ENCODE measurements around the gene ZGPAT.

Gene ZGPAT

DNA sequence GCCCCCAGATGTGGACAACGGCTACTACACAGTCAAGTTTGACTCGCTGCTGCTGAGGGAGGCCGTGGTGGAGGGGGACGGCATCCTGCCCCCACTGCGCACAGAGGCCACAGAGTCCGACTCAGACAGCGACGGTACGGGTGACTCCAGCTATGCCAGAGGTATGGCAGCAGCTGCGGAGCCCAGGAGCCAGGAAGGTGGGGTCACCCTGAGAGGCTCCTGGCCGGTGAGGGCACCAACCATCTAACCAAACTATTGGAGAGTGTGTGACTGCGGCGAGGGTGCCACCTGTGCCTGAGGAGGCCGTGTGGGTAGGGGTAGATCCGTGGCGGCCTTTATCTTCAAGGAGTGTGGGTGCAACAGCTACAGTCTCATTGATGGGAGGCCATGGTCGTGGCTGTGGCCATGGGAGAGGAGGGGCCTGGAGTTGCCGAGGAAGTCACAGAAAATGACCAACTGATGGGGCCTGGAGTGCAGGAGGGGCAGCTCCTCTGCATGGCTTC lies 25.8 kb downstream of the ZGPAT start:
- no peak overlapping the region for H3K27ac ChIP-seq (ENCODE audit: low read depth, low read length)
- H3K4me3 ChIP-seq (ENCODE audit: low read depth in 1 of 2, low read length in 2 of 2) = no peak overlapping the region
- no peaks in the 10 kb centered on the region for H3K9me3 ChIP-seq (ENCODE audit: low read length)
- peaks cover 27% of the 10 kb centered on the region for H3K36me3 ChIP-seq (ENCODE audit: insufficient read depth, low read length)
- H3K9ac ChIP-seq (ENCODE audit: low read length) = no peak overlapping the region
- no peaks in the 10 kb centered on the region for H3K27me3 ChIP-seq (ENCODE audit: control insufficient read depth in 1 of 2, insufficient read depth in 2 of 2, low read length in 2 of 2)
- peaks cover 6% of the 10 kb centered on the region for H3K4me1 ChIP-seq (ENCODE audit: insufficient read depth, low read length)

DNA sequence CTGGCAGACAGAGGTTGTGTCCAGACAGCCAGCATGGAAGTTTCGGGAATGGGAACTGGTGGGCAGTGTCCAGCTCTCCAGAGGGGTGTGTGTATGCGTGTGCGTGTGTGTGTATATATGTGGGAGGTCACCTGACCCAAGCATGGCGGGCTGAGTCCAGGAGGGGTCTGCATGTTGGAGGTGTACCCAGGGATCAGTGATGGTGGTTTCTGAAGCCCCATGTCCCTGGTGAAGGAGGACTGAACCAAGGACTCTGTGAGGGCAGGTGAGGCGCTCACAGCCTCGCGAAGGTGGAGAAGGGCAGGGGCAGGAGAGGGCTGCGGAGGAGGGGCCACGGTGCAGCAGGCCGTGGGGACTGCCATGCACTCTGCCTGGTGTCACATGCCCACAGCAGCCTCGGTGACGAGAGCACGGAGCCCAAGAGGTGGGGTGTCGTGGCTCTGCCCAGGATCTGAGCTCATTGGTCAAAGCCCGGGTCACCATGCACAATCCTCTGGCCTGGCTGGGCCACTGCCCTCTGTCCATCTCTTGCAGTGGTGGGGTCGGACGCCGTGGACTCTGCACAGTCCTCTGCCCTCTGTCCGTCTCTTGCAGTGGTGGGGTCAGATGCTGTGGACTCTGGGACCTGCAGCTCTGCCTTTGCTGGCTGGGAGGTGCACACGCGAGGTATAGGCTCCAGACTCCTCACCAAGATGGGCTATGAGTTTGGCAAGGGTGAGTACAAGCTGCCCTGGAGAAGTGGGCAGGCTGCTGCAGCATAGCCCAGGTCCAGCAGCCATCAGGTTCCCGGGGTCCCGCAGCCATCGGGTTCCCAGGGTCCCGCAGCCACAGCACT lies 26.5 kb downstream of the ZGPAT start:
- H3K9me3 ChIP-seq (ENCODE audit: low read length) = no peaks in the 10 kb centered on the region
- peaks cover 27% of the 10 kb centered on the region for H3K36me3 ChIP-seq (ENCODE audit: insufficient read depth, low read length)
- H3K9ac ChIP-seq (ENCODE audit: low read length) = no peak overlapping the region
- H3K4me3 ChIP-seq (ENCODE audit: low read depth in 1 of 2, low read length in 2 of 2) = no peak overlapping the region
- H3K4me1 ChIP-seq (ENCODE audit: insufficient read depth, low read length) = peaks cover 7% of the 10 kb centered on the region
- H3K27ac ChIP-seq (ENCODE audit: low read depth, low read length) = no peak overlapping the region
- H3K27me3 ChIP-seq (ENCODE audit: control insufficient read depth in 1 of 2, insufficient read depth in 2 of 2, low read length in 2 of 2) = no peaks in the 10 kb centered on the region

DNA sequence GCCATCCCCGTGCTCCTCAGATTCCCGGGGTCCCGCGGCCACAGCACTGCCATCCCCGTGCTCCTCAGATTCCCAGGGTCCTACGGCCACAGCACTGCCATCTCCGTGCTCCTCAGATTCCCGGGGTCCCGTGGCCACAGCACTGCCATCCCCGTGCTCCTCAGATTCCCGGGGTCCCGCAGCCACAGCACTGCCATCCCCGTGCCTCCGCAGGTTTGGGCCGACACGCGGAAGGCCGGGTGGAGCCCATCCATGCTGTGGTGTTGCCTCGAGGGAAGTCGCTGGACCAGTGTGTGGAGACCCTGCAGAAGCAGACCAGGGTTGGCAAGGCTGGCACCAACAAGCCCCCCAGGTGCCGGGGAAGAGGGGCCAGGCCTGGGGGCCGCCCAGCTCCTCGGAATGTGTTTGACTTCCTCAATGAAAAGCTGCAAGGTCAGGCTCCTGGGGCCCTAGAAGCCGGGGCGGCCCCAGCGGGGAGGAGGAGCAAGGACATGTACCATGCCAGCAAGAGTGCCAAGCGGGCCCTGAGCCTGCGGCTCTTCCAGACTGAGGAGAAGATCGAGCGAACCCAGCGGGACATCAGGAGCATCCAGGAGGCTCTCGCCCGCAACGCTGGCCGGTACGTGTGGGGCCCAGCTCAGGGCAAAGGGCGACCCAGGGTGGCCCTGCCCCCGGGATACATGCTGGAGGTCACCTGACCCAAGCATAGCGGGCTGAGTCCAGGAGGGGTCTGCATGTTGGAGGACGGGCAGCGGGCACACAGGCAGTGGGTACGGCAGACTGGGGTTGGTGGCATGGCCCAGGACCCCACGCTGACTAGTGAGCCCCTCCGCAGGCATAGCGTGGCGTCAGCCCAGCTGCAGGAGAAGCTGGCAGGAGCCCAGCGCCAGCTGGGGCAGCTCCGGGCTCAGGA lies 27.4 kb downstream of the ZGPAT start:
- Histone ChIP-seq H3K9ac (ENCODE audit: low read length) (no peak overlapping the region), H3K9me3 (ENCODE audit: low read length) (no peaks in the 10 kb centered on the region), H3K4me1 (ENCODE audit: insufficient read depth, low read length) (peaks cover 7% of the 10 kb centered on the region), H3K36me3 (ENCODE audit: insufficient read depth, low read length) (peaks cover 24% of the 10 kb centered on the region), H3K27me3 (ENCODE audit: control insufficient read depth in 1 of 2, insufficient read depth in 2 of 2, low read length in 2 of 2) (no peaks in the 10 kb centered on the region), H3K27ac (ENCODE audit: low read depth, low read length) (no peak overlapping the region), H3K4me3 (ENCODE audit: low read depth in 1 of 2, low read length in 2 of 2) (no peak overlapping the region)

DNA sequence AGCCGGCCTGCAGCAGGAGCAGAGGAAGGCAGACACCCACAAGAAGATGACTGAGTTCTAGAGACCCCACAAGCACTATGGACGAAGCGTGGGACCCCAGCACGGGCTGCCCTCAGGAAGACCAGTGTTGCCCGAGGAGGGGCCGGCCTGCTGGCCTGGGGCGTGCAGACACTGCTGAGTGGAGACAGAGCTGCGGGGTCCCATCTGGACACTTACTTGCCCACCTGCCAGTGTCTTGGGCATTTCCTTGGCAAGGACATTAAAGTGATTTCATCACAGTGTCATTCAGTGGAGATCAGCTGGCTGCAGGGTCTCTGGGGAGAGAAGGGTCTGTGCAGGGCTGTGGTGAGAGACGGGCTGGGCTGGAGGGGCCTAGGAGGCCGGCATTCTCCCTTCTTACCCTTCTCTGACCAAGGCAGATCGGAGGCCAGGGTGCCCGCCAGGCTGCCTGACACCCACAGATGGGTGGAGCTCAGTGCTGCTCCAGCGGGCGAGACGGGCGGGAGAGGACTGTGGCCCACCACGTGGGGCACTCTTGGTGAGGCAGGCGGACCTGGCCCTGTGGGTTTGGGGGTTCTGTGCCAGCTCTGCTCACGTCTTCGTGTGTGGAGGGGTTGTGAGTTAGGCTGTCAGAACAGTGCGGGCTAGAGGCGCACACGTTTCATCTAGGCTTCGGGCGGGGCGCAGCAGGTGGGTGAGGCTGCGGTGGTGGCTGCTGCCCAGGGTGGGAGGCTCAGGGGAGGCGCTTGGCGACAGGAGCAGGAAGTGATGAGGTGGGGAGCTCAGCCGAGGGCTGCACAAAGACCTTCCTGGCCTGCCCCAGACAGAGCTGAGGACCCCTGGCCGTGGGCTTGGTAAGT lies 28.2 kb downstream of the ZGPAT start, which contains the start of gene LIME1:
Gene LIME1 (plus strand): TSS at position 806 of the 860 bp plus-strand sequence. CDS start 886 bp downstream, outside the sequence.
- H3K4me1 ChIP-seq (ENCODE audit: insufficient read depth, low read length) = peaks cover 10% of the 10 kb centered on the region

DNA sequence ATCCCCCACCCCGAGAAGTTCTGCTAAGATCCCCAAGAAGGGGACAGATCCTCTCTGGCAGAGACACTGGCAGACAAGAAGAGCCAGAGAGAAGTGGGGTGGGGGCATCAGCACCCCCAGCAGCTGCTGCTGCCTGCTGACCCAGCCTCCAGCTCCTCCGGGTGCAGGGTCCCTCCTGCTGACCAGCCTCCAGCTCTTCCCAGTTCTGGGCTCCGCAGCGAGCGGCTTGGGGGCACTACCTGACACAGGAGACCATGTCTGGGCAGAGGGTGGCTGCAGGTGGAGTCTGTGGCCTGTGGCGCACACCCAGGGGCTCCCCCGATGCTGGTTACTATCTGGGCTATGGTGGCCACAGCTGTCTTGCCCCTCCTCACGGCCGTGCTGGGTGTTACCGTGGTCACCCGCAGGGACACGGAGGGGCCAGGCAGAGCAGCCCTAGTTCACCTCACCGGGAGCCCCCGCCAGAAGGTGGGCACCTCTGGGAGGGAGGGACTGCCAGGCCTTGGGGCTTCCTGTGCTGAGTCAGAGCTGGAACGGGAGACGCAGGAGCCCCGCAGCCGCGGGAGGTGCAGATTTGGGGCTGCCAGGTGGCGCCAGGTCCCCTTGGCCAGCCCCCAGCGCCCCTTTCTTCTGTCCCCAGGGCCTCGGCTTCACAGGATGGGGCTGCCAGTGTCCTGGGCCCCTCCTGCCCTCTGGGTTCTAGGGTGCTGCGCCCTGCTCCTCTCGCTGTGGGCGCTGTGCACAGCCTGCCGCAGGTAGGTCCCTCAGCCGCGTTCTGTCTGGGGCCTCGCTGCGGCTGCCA lies 29.3 kb downstream of the ZGPAT start:
- no peaks in the 10 kb centered on the region for H3K9me3 ChIP-seq (ENCODE audit: low read length)
- peaks cover 18% of the 10 kb centered on the region for H3K4me1 ChIP-seq (ENCODE audit: insufficient read depth, low read length)
- H3K27me3 ChIP-seq (ENCODE audit: control insufficient read depth in 1 of 2, insufficient read depth in 2 of 2, low read length in 2 of 2) = no peaks in the 10 kb centered on the region
- no peak overlapping the region for H3K27ac ChIP-seq (ENCODE audit: low read depth, low read length)
- peaks cover 22% of the 10 kb centered on the region for H3K36me3 ChIP-seq (ENCODE audit: insufficient read depth, low read length)
- no peak overlapping the region for H3K4me3 ChIP-seq (ENCODE audit: low read depth in 1 of 2, low read length in 2 of 2)
- H3K9ac ChIP-seq (ENCODE audit: low read length) = no peak overlapping the region

More for the DNA sequence above, 28.2 kb downstream of the ZGPAT start, which contains the start of gene LIME1:
- H3K27me3 ChIP-seq (ENCODE audit: control insufficient read depth in 1 of 2, insufficient read depth in 2 of 2, low read length in 2 of 2) = no peaks in the 10 kb centered on the region
- H3K36me3 ChIP-seq (ENCODE audit: insufficient read depth, low read length) = peaks cover 22% of the 10 kb centered on the region
- H3K9me3 ChIP-seq (ENCODE audit: low read length) = no peaks in the 10 kb centered on the region
- H3K9ac ChIP-seq (ENCODE audit: low read length) = no peak within 1 kb of the TSS
- H3K27ac ChIP-seq (ENCODE audit: low read depth, low read length) = no peak within 1 kb of the TSS
- no peak within 1 kb of the TSS for H3K4me3 ChIP-seq (ENCODE audit: low read depth in 1 of 2, low read length in 2 of 2)

DNA sequence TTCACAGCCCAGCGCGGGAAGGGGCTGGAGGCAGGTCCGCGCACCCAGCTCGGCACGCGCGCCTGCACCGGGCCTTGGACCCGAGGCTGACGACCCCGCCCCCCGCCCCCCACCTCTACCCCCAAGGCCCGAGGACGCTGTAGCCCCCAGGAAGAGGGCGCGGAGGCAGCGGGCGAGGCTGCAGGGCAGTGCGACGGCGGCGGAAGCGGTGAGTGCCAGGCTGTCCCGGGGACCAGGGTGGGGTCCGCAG lies 29.8 kb downstream of the ZGPAT start:
- no peaks in the 10 kb centered on the region for H3K9me3 ChIP-seq (ENCODE audit: low read length)
- H3K36me3 ChIP-seq (ENCODE audit: insufficient read depth, low read length) = peaks cover 22% of the 10 kb centered on the region
- no peaks in the 10 kb centered on the region for H3K27me3 ChIP-seq (ENCODE audit: control insufficient read depth in 1 of 2, insufficient read depth in 2 of 2, low read length in 2 of 2)
- H3K27ac ChIP-seq (ENCODE audit: low read depth, low read length) = no peak overlapping the region
- H3K4me3 ChIP-seq (ENCODE audit: low read depth in 1 of 2, low read length in 2 of 2) = no peak overlapping the region
- H3K9ac ChIP-seq (ENCODE audit: low read length) = no peak overlapping the region
- peaks cover 18% of the 10 kb centered on the region for H3K4me1 ChIP-seq (ENCODE audit: insufficient read depth, low read length)

DNA sequence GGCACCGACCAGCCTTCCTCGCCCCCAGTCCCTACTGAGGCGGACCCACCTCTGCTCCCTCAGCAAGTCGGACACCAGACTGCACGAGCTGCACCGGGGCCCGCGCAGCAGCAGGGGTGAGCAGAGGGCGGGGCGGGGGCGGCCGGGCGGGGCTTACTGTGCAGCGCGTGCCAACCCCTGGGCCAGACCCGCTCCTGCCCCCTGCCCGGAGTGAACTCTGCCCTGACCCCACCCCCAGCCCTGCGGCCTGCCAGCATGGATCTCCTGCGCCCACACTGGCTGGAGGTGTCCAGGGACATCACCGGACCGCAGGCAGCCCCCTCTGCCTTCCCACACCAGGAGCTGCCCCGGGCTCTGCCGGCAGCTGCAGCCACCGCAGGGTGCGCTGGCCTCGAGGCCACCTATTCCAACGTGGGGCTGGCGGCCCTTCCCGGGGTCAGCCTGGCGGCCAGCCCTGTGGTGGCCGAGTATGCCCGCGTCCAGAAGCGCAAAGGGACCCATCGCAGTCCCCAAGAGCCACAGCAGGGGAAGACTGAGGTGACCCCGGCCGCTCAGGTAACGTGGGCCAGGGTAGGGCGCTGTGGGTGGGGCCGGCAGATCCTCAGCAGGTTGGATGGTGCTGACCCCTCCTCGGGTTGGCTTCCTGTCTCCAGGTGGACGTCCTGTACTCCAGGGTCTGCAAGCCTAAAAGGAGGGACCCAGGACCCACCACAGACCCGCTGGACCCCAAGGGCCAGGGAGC lies 30.3 kb downstream of the ZGPAT start:
- no peak overlapping the region for H3K9ac ChIP-seq (ENCODE audit: low read length)

DNA sequence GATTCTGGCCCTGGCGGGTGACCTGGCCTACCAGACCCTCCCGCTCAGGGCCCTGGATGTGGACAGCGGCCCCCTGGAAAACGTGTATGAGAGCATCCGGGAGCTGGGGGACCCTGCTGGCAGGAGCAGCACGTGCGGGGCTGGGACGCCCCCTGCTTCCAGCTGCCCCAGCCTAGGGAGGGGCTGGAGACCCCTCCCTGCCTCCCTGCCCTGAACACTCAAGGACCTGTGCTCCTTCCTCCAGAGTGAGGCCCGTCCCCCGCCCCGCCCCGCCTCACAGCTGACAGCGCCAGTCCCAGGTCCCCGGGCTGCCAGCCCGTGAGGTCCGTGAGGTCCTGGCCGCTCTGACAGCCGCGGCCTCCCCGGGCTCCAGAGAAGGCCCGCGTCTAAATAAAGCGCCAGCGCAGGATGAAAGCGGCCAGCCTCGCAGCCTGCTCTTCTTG lies 30.9 kb downstream of the ZGPAT start:
- H3K27me3 ChIP-seq (ENCODE audit: control insufficient read depth in 1 of 2, insufficient read depth in 2 of 2, low read length in 2 of 2) = no peaks in the 10 kb centered on the region
- peak overlapping the region; percentile 91 for H3K27ac ChIP-seq (ENCODE audit: low read depth, low read length)
- peaks cover 16% of the 10 kb centered on the region for H3K36me3 ChIP-seq (ENCODE audit: insufficient read depth, low read length)

More for the DNA sequence above, 30.3 kb downstream of the ZGPAT start:
- no peaks in the 10 kb centered on the region for H3K9me3 ChIP-seq (ENCODE audit: low read length)
- peak overlapping the region; percentile 20 to 32 for H3K4me3 ChIP-seq (ENCODE audit: low read depth in 1 of 2, low read length in 2 of 2)
- H3K27me3 ChIP-seq (ENCODE audit: control insufficient read depth in 1 of 2, insufficient read depth in 2 of 2, low read length in 2 of 2) = no peaks in the 10 kb centered on the region
- H3K4me1 ChIP-seq (ENCODE audit: insufficient read depth, low read length) = peaks cover 18% of the 10 kb centered on the region
- H3K36me3 ChIP-seq (ENCODE audit: insufficient read depth, low read length) = peaks cover 22% of the 10 kb centered on the region
- H3K27ac ChIP-seq (ENCODE audit: low read depth, low read length) = no peak overlapping the region

DNA sequence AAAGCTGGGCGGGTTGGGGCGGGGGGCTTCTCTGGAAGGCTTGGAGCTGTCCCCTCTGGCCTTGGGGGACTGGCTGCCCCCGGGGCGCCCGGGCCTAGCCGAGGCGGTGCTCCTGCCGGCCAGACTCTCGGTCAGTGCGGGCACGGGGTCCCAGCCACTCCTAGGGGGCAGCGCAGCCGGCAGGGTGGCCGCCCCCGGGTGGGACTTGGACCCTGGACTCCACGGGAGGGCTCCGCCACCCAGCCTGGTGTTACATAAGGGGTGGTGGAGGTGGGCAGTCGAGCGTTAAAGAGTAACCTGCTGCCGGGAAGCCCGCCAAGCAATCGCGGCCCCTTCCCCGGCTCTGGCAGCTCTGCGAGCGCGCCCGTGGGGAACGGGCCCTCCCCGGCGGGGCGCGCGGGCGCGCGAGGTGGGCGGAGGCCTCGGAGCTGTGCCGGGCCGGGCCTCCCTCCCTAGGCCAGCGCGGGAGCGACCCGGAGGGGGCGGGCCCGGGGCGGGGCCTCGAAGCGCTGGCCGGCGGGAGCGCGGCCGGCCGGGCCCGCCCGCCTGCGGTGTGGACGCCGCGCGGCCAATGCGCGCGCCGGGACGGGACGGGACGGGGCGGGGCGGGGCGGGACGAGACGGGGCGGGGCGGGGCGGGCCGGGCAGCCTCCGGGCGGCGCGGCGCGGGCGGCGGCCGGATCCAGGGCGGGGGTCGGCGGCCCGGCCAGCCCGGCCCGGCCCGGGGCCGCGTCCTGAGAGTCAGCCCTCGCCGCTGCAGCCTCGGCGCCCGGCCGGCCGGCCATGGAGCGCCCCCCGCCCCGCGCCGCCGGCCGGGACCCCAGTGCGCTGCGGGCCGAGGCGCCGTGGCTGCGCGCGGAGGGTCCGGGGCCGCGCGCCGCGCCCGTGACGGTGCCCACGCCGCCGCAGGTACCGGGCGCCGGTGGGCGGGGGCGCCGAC lies 31.6 kb downstream of the ZGPAT start, which contains the start of gene SLC2A4RG:
Gene SLC2A4RG (plus strand): TSS at position 647 of the 940 bp plus-strand sequence. CDS start 137 bp downstream, at position 784.
- H3K27ac ChIP-seq (ENCODE audit: low read depth, low read length) = peak within 1 kb of the TSS; percentile 99
- no peaks in the 10 kb centered on the region for H3K27me3 ChIP-seq (ENCODE audit: control insufficient read depth in 1 of 2, insufficient read depth in 2 of 2, low read length in 2 of 2)
- H3K4me3 ChIP-seq (ENCODE audit: low read depth in 1 of 2, low read length in 2 of 2) = peak within 1 kb of the TSS; percentile 70 to 85
- peaks cover 9% of the 10 kb centered on the region for H3K36me3 ChIP-seq (ENCODE audit: insufficient read depth, low read length)
- H3K4me1 ChIP-seq (ENCODE audit: insufficient read depth, low read length) = peaks cover 18% of the 10 kb centered on the region
- no peaks in the 10 kb centered on the region for H3K9me3 ChIP-seq (ENCODE audit: low read length)
- peak within 1 kb of the TSS; percentile 33 for H3K9ac ChIP-seq (ENCODE audit: low read length)

More for the DNA sequence above, 30.9 kb downstream of the ZGPAT start:
- Histone ChIP-seq H3K9ac (ENCODE audit: low read length) (no peak overlapping the region), H3K9me3 (ENCODE audit: low read length) (no peaks in the 10 kb centered on the region), H3K4me1 (ENCODE audit: insufficient read depth, low read length) (peaks cover 18% of the 10 kb centered on the region), H3K4me3 (ENCODE audit: low read depth in 1 of 2, low read length in 2 of 2) (peak overlapping the region; percentile 70 to 85)
